Endothelial cell of umbilical vein (primary cell): ENCODE measurements around the gene MED23. TPM values are rescaled to one million over a fixed set of nuclear protein-coding genes. Genes with fewer than 3 reads are reported as not detected.

Experiments
- BruUV-seq: library from RNA; stranded (reverse); fragments of 400-500 nt; replicated peaks from 2 replicates; lab custom pipeline; 2021; lab: Mats Ljungman, UMichigan
- CTCF ChIA-PET: fragments of 300-600, 350-600 bp; sonication (Branson Sonifier 250); formaldehyde crosslinking; loops from one replicate; lab custom pipeline; 2021; ENCODE audit warnings: antibody characterized with exemption, inconsistent platforms; lab: Charles Lee
- POLR2A ChIA-PET: fragments of 300-600, 350-600 bp; sonication (Branson Sonifier 250); formaldehyde crosslinking; loops from one replicate; lab custom pipeline; 2021; ENCODE audit warnings: antibody characterized with exemption, inconsistent platforms; lab: Charles Lee
- DNase-seq: peaks from one replicate; pipeline ENCODE4 v3.0.0-alpha.2; 2011; ENCODE audit warnings: low read depth, low spot score
- FAIRE-seq: peaks from 2 replicates; lab custom pipeline; 2011; peaks lifted over from hg19 to GRCh38; lab: Jason Lieb, UNC
- H2AFZ ChIP-seq: 2 replicates; pipeline ENCODE4 v1.6.0; 2012; ENCODE audit warnings: low read depth, low read length, control low read depth, inconsistent platforms
- H3K27ac ChIP-seq: 2 replicates; pipeline ENCODE4 v1.5.1; 2011; ENCODE audit warnings: low read depth, mild to moderate bottlenecking, control low read depth, low read length, moderate library complexity; ENCODE audit not compliant: insufficient read depth
- H3K27me3 ChIP-seq, 2 experiments: 2 replicates each; pipeline versions ENCODE4 v1.6.0 to v1.6.1; 2011; ENCODE audit warnings: low read length in 2 of 2, mixed read lengths in 1 of 2; ENCODE audit not compliant: control insufficient read depth in 2 of 2, insufficient read depth in 2 of 2
- H3K36me3 ChIP-seq, 2 experiments: 2 replicates in 1 of 2; 3 replicates in 1 of 2; pipeline ENCODE4 v1.5.1; 2011; ENCODE audit warnings: low read length in 2 of 2, mild to moderate bottlenecking in 1 of 2, moderate library complexity in 1 of 2; ENCODE audit not compliant: control insufficient read depth in 2 of 2, insufficient read depth in 2 of 2; ENCODE audit errors: extremely low read depth in 1 of 2
- H3K4me1 ChIP-seq: 3 replicates; pipeline ENCODE4 v1.5.1; 2011; ENCODE audit warnings: mild to moderate bottlenecking, low read length; ENCODE audit not compliant: control insufficient read depth, insufficient read depth; ENCODE audit errors: extremely low read depth
- H3K4me2 ChIP-seq: 2 replicates; pipeline ENCODE4 v1.6.1; 2011; ENCODE audit warnings: low read length, control low read depth, mixed read lengths; ENCODE audit not compliant: insufficient read depth
- H3K4me3 ChIP-seq, 3 experiments: fragments of 200-600 bp in 1 of 3; sonication (generic), shearing (Covaris generic) in 1 of 3; replicated peaks in 1 of 3; 2 replicates each; pipeline ENCODE4 v1.5.1; 2011 to 2016; ENCODE audit warnings: control low read depth in 3 of 3, low read length in 3 of 3, mild to moderate bottlenecking in 2 of 3, inconsistent platforms in 1 of 3, low read depth in 1 of 3, moderate library complexity in 1 of 3; ENCODE audit not compliant: insufficient read depth in 1 of 3
- H3K79me2 ChIP-seq: 2 replicates; pipeline ENCODE4 v1.6.0; 2012; ENCODE audit warnings: low read length, inconsistent platforms; ENCODE audit not compliant: control insufficient read depth, insufficient read depth
- H3K9ac ChIP-seq: replicated peaks from 2 replicates; pipeline ENCODE3; 2011; ENCODE audit warnings: low read length, control low read depth; ENCODE audit not compliant: insufficient read depth; ENCODE audit errors: extremely low read depth
- H3K9me1 ChIP-seq: replicated peaks from 3 replicates; pipeline ENCODE4 v1.6.0; 2011; ENCODE audit warnings: mild to moderate bottlenecking, low read length; ENCODE audit not compliant: control insufficient read depth, insufficient read depth; ENCODE audit errors: extremely low read depth
- H3K9me3 ChIP-seq: replicated peaks from 2 replicates; pipeline ENCODE4 v1.5.1; 2012; ENCODE audit warnings: low read length, inconsistent platforms; ENCODE audit not compliant: control insufficient read depth, insufficient read depth
- H4K20me1 ChIP-seq: replicated peaks from 2 replicates; pipeline ENCODE3; 2011; ENCODE audit warnings: mild to moderate bottlenecking, low read length; ENCODE audit not compliant: control insufficient read depth, insufficient read depth; ENCODE audit errors: extremely low read depth
- CTCF ChIP-seq, 2 donors: IDR thresholded peaks; 1 replicate in 1 of 2; 2 replicates in 1 of 2; pipeline ENCODE4 v1.5.1; 2011; ENCODE audit warnings: low read length in 2 of 2, mild to moderate bottlenecking in 2 of 2, moderate library complexity in 2 of 2, control low read depth in 1 of 2, inconsistent platforms in 1 of 2, low read depth in 1 of 2; ENCODE audit not compliant: insufficient read depth in 1 of 2; ENCODE audit errors: extremely low read depth in 1 of 2
- EZH2 ChIP-seq: IDR thresholded peaks from 2 replicates; pipeline ENCODE4 v1.6.1; 2012; ENCODE audit warnings: borderline replicate concordance, low read depth, mild to moderate bottlenecking, moderate library complexity, low read length, inconsistent platforms; ENCODE audit not compliant: severe bottlenecking
- FOS ChIP-seq: IDR thresholded peaks from 2 replicates; pipeline ENCODE4 v1.6.1; 2011; ENCODE audit warnings: mild to moderate bottlenecking, low read length, moderate library complexity, borderline replicate concordance; ENCODE audit not compliant: insufficient read depth
- GATA2 ChIP-seq: IDR thresholded peaks from 2 replicates; pipeline ENCODE4 v1.7.0; 2011; ENCODE audit warnings: low read depth, mild to moderate bottlenecking, moderate library complexity, mixed read lengths, low read length; ENCODE audit not compliant: insufficient read length, insufficient read depth
- JUN ChIP-seq: IDR thresholded peaks from 2 replicates; pipeline ENCODE4 v1.6.1; 2011; ENCODE audit warnings: borderline replicate concordance, low read depth; ENCODE audit not compliant: insufficient read length, insufficient read depth
- MAX ChIP-seq: IDR thresholded peaks from 2 replicates; pipeline ENCODE4 v1.6.1; 2011; ENCODE audit not compliant: insufficient read depth, insufficient read length
- MYC ChIP-seq: IDR thresholded peaks from one replicate; pipeline ENCODE4 v1.6.1; 2011; ENCODE audit warnings: mild to moderate bottlenecking, low read depth, low read length
- POLR2A ChIP-seq: IDR thresholded peaks from 2 replicates; pipeline ENCODE4 v1.6.1; 2012; ENCODE audit warnings: low read depth, mild to moderate bottlenecking, control low read depth, low read length
- POLR2AphosphoS5 ChIP-seq: IDR thresholded peaks from 2 replicates; pipeline ENCODE4 v1.6.1; 2012; ENCODE audit warnings: low read depth, mild to moderate bottlenecking, control low read depth, low read length, moderate library complexity; ENCODE audit not compliant: insufficient read depth
- dilution Hi-C: fragments of 300-500 bp; cut with MboI; formaldehyde crosslinking; loops from one replicate; pipeline ENCODE4 v1.15.0; 2019; ENCODE audit warnings: low sequenced_read_pairs; ENCODE audit not compliant: extremely low pct_ligation_motif_present
- intact Hi-C: fragments of 100-400 bp; cut with micrococcal nuclease; formaldehyde crosslinking; loops from one replicate; pipeline ENCODE4 v1.10.0; 2022
- polyA plus RNA-seq, 4 experiments: library from polyadenylated mRNA; depleted of rRNA in 3 of 4; stranded (reverse) in 3 of 4; unstranded in 1 of 4; fragments of >200 nt; gene quantifications; 2 replicates each; pipeline versions ENCODE4 v1.2.1 to v1.2.3, GENCODE V29; 2011 to 2012; ENCODE audit warnings: missing spikeins in 1 of 4
- total RNA-seq: library from RNA; stranded (reverse); gene quantifications from 2 replicates; pipeline ENCODE4 v1.2.3, GENCODE V29; 2021

MED23 gene
- total and polyA plus RNA-seq, 2 donors (not counting 3 experiments of a cell fraction or from before 2014, with no cell fraction given): 17.9 to 29.5 TPM

GRCh38 chr6:131551902-131552301 lies 76.1 kb downstream of the MED23 start:
- no peak for TF ChIP-seq CTCF (IDR thresholded peaks at IDR 0.05; ENCODE audit: extremely low read depth in 1 of 2, insufficient read depth in 1 of 2, low read depth in 1 of 2, low read length in 2 of 2)
- no peak for TF ChIP-seq POLR2AphosphoS5
- no peak for TF ChIP-seq GATA2
- TF ChIP-seq FOS: no peak
- TF ChIP-seq MYC: no peak
- TF ChIP-seq MAX: no peak
- TF ChIP-seq POLR2A: no peak
- no peak for TF ChIP-seq JUN
- TF ChIP-seq EZH2: no peak
- H3K9ac ChIP-seq: no peak overlapping the region
- FAIRE-seq (no peak), DNase-seq (no peak)
- POLR2A ChIA-PET: no interaction called here
- no peaks in the 10 kb centered on the region for H3K4me1 ChIP-seq
- no peaks in the 10 kb centered on the region for H3K27me3 ChIP-seq
- H3K4me2 ChIP-seq: no peak overlapping the region
- dilution Hi-C loops: no loop called here
- H3K27ac ChIP-seq: no peak overlapping the region
- CTCF ChIA-PET: interaction anchor here (2.0 kb wide), 1 partner anchor 32 kb away, joined by 5 read pairs; no protein-coding TSS in a partner anchor
- intact Hi-C loops: no loop called here
- H3K36me3 ChIP-seq: no peaks in the 10 kb centered on the region
- no peaks in the 10 kb centered on the region for H3K9me3 ChIP-seq
- H3K9me1 ChIP-seq: no peaks in the 10 kb centered on the region
- H3K79me2 ChIP-seq: no peaks in the 10 kb centered on the region
- no TSS peak for BruUV-seq
- no peak overlapping the region for H3K4me3 ChIP-seq
- no peak overlapping the region for H2AFZ ChIP-seq
- no peaks in the 10 kb centered on the region for H4K20me1 ChIP-seq
